Fibroblast of lung (primary cell): ENCODE results near the gene GPAT3. TPM values are rescaled to one million over a fixed set of nuclear protein-coding genes. Genes with fewer than 3 reads are reported as not detected.

ENCODE experiments used
- DNase-seq, 2 donors: peaks; one replicate each; pipeline versions ENCODE4 v3.0.0 to v3.0.0-alpha.2; 2010; ENCODE audit warnings: low read depth in 2 of 2
- H2AFZ ChIP-seq: 2 replicates; pipeline ENCODE4 v1.5.1; 2012; ENCODE audit warnings: low read length, control low read depth, inconsistent platforms
- H3K27ac ChIP-seq: 2 replicates; pipeline ENCODE4 v1.5.1; 2011; ENCODE audit warnings: low read length, control low read depth; ENCODE audit not compliant: insufficient read depth
- H3K27me3 ChIP-seq: 2 replicates; pipeline ENCODE4 v1.5.1; 2011; ENCODE audit warnings: mild to moderate bottlenecking, low read length; ENCODE audit not compliant: control insufficient read depth, insufficient read depth
- H3K36me3 ChIP-seq: 2 replicates; pipeline ENCODE4 v1.5.1; 2011; ENCODE audit warnings: low read length; ENCODE audit not compliant: control insufficient read depth, insufficient read depth
- H3K4me1 ChIP-seq: 2 replicates; pipeline ENCODE4 v1.5.1; 2011; ENCODE audit warnings: low read length; ENCODE audit not compliant: control insufficient read depth, insufficient read depth; ENCODE audit errors: extremely low read depth
- H3K4me2 ChIP-seq: 2 replicates; pipeline ENCODE4 v1.5.1; 2011; ENCODE audit warnings: low read length, control low read depth; ENCODE audit not compliant: insufficient read depth; ENCODE audit errors: extremely low read depth
- H3K4me3 ChIP-seq, 4 experiments: fragments of 200-600 bp in 1 of 4; sonication (generic) in 1 of 4; replicated peaks in 1 of 4; 2 replicates each; pipeline ENCODE4 v1.5.1; 2011 to 2016; ENCODE audit warnings: low read length in 4 of 4, low read depth in 3 of 4, mild to moderate bottlenecking in 3 of 4, control low read depth in 2 of 4, inconsistent platforms in 1 of 4, mixed read lengths in 1 of 4; ENCODE audit not compliant: insufficient read depth in 1 of 4; ENCODE audit errors: control extremely low read depth in 1 of 4
- H3K79me2 ChIP-seq: 2 replicates; pipeline ENCODE4 v1.5.1; 2012; ENCODE audit warnings: mild to moderate bottlenecking, low read length, inconsistent platforms; ENCODE audit not compliant: control insufficient read depth, insufficient read depth
- H3K9ac ChIP-seq: 2 replicates; pipeline ENCODE4 v1.5.1; 2011; ENCODE audit warnings: mild to moderate bottlenecking, low read length, control low read depth; ENCODE audit not compliant: insufficient read depth
- H3K9me3 ChIP-seq: 2 replicates; pipeline ENCODE4 v1.5.1; 2012; ENCODE audit warnings: low read depth, low read length; ENCODE audit not compliant: control insufficient read depth, insufficient read depth
- H4K20me1 ChIP-seq: 2 replicates; pipeline ENCODE4 v1.5.1; 2011; ENCODE audit warnings: low read length; ENCODE audit not compliant: control insufficient read depth, insufficient read depth; ENCODE audit errors: extremely low read depth
- EZH2 ChIP-seq: IDR thresholded peaks from 2 replicates; pipeline ENCODE4 v1.5.1; 2012; ENCODE audit warnings: low read length, control low read depth, mild to moderate bottlenecking; ENCODE audit errors: missing control alignments
- polyA plus RNA-seq, 2 donors: library from polyadenylated mRNA; depleted of rRNA in 1 of 2; stranded (reverse) in 1 of 2; unstranded in 1 of 2; fragments of >200 nt; gene quantifications; 2 replicates each; pipeline ENCODE4 v1.2.1, GENCODE V29; 2011 to 2012; ENCODE audit warnings: missing spikeins in 1 of 2
- total RNA-seq: library from RNA; depleted of rRNA; stranded (reverse); fragments of >200 nt; gene quantifications from 2 replicates; pipeline ENCODE4 v1.2.1, GENCODE V29; 2014
- TF ChIP-seq, protein P1 (sequence below), 2 donors: IDR thresholded peaks in 1 of 2; conservative IDR thresholded peaks in 1 of 2; 1 replicate in 1 of 2; 2 replicates in 1 of 2; pipeline ENCODE4 v1.5.1; 2011 to 2012; ENCODE audit warnings: low read length in 2 of 2, control low read depth in 1 of 2, inconsistent platforms in 1 of 2, low read depth in 1 of 2, mild to moderate bottlenecking in 1 of 2

Gene GPAT3
- total and polyA plus RNA-seq, 2 donors (not counting 1 experiment from before 2014, with no cell fraction given) = 2.6 to 4.1 TPM

DNA sequence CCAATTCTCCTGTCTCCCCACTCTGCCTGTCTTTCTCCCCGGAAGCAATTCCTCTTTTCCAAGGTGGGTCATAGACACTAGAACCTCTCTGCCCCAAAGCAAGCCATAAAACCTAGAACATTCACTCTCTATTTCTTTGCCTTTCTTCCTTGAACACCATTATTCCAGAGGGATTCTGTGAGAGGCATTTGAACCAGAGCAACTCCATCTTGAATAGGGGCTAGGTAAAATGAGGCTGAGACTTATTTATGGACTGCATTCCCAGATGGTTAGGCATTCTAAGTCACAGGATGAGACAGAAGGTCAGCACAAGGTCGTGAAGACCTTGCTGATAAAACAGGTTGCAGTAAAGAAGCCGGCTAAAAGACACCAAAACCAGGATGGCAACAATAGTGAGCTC lies 13.7 kb upstream of the GPAT3 start:
- TF ChIP-seq EZH2 = no peak
- TF ChIP-seq, protein P1, sequence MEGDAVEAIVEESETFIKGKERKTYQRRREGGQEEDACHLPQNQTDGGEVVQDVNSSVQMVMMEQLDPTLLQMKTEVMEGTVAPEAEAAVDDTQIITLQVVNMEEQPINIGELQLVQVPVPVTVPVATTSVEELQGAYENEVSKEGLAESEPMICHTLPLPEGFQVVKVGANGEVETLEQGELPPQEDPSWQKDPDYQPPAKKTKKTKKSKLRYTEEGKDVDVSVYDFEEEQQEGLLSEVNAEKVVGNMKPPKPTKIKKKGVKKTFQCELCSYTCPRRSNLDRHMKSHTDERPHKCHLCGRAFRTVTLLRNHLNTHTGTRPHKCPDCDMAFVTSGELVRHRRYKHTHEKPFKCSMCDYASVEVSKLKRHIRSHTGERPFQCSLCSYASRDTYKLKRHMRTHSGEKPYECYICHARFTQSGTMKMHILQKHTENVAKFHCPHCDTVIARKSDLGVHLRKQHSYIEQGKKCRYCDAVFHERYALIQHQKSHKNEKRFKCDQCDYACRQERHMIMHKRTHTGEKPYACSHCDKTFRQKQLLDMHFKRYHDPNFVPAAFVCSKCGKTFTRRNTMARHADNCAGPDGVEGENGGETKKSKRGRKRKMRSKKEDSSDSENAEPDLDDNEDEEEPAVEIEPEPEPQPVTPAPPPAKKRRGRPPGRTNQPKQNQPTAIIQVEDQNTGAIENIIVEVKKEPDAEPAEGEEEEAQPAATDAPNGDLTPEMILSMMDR (conservative IDR thresholded peaks at IDR 0.05 in 1 of 2, IDR thresholded peaks at IDR 0.05 in 1 of 2; ENCODE audit: low read depth in 1 of 2, low read length in 2 of 2) = no peak
- Histone ChIP-seq H3K4me3 (no peak overlapping the region), H3K27me3 (no peaks in the 10 kb centered on the region), H3K36me3 (no peaks in the 10 kb centered on the region), H3K27ac (no peak overlapping the region), H4K20me1 (no peaks in the 10 kb centered on the region), H3K4me1 (no peaks in the 10 kb centered on the region), H3K79me2 (no peaks in the 10 kb centered on the region), H3K4me2 (no peak overlapping the region), H3K9ac (no peak overlapping the region), H2AFZ (no peak overlapping the region), H3K9me3 (no peaks in the 10 kb centered on the region)
- no peak for DNase-seq

DNA sequence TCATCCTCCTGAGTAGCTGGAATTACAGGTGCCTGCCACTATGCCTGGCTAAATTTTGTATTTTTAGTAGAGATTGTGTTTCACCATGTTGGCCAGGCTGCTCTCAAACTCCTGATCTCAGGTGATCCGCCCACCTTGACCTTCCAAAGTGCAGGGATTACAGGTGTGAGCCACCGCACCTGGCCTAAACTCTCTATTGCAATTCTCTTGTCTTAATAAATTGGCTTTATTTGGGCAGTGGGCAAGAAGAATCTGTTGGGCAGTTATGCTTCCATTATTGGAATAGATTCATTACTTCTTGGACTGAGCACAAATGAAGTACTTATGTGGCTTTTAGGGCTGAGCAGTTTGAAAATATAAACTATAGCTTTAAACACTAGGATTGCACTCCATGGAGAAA lies 8.2 kb upstream of the GPAT3 start:
- H3K4me1 ChIP-seq = no peaks in the 10 kb centered on the region
- H3K27me3 ChIP-seq = no peaks in the 10 kb centered on the region
- no peak overlapping the region for H3K9ac ChIP-seq
- no peaks in the 10 kb centered on the region for H3K79me2 ChIP-seq
- no peaks in the 10 kb centered on the region for H4K20me1 ChIP-seq
- no peak overlapping the region for H2AFZ ChIP-seq
- no peak overlapping the region for H3K4me3 ChIP-seq
- DNase-seq = no peak
- no peak overlapping the region for H3K4me2 ChIP-seq
- TF ChIP-seq EZH2 = no peak
- TF ChIP-seq, protein P1 (conservative IDR thresholded peaks at IDR 0.05 in 1 of 2, IDR thresholded peaks at IDR 0.05 in 1 of 2; ENCODE audit: low read depth in 1 of 2, low read length in 2 of 2) = no peak
- no peaks in the 10 kb centered on the region for H3K9me3 ChIP-seq
- H3K36me3 ChIP-seq = no peaks in the 10 kb centered on the region
- H3K27ac ChIP-seq = no peak overlapping the region

DNA sequence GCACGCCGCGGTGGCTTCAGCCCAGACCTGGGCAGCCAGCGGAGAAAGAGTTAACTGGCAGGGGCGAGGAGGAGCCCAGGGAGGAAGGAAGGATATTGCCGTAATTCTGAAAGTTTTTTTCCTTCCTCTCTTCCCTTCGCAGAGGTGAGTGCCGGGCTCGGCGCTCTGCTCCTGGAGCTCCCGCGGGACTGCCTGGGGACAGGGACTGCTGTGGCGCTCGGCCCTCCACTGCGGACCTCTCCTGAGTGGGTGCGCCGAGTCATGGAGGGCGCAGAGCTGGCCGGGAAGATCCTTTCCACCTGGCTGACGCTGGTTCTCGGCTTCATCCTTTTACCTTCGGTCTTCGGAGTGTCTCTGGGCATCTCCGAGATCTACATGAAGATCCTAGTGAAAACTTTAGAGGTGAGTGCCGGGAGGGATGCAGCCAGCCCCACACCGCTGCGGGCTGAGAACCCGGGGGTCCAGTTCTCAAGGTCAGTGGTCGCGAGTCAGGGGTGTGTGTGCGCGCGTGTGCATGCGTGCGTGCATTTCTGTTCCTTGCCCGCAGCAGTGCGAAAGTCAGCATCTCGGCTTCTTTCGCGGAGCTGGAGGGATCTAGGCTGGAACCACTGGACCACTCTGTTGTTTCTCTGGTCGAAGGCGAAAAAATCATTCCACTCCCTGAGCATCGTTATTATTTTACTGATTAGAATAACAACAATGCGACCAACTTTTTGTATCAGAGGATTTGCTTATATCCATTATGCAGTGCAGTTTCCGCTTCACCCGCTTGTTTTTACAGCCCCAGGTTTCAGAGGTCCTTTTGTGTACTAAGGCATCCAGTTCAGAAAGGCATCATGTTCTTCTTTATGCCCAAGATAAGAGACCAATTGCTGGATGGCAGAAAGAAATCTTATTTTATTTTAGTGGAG lies 709 bp downstream of the GPAT3 start:
- H3K9me3 ChIP-seq = no peaks in the 10 kb centered on the region
- TF ChIP-seq, protein P1 (conservative IDR thresholded peaks at IDR 0.05 in 1 of 2, IDR thresholded peaks at IDR 0.05 in 1 of 2; ENCODE audit: low read depth in 1 of 2, low read length in 2 of 2) = no peak
- no peak for TF ChIP-seq EZH2
- peaks cover 26% of the 10 kb centered on the region for H3K79me2 ChIP-seq
- H3K4me3 ChIP-seq = peak overlapping the region; percentile 79 to 97 (median 88)
- H3K27me3 ChIP-seq = peaks cover 12% of the 10 kb centered on the region
- no peaks in the 10 kb centered on the region for H3K36me3 ChIP-seq
- peak overlapping the region; percentile 78 for H3K9ac ChIP-seq
- no peaks in the 10 kb centered on the region for H4K20me1 ChIP-seq
- DNase-seq = peak in 1 of 2 donors; percentile 3
- H3K27ac ChIP-seq = peak overlapping the region; percentile 82
- H2AFZ ChIP-seq = peak overlapping the region; percentile 96
- peaks cover 8% of the 10 kb centered on the region for H3K4me1 ChIP-seq
- H3K4me2 ChIP-seq = peak overlapping the region; percentile 98
